Nephron (organoid): ENCODE measurements around the gene DSC2.
A peak's percentile ranks its signal among the peaks of the same experiment; 100 is the strongest.

Experiments used
- H3K27ac Mint-ChIP-seq, 3 experiments: 2 replicates each; pipeline ENCODE4 v1.8.0; 2020; ENCODE audit warnings: mixed read lengths in 3 of 3, mild to moderate bottlenecking in 2 of 3, moderate library complexity in 1 of 3
- H3K27me3 Mint-ChIP-seq: 2 replicates; pipeline ENCODE4 v1.8.0; 2021; ENCODE audit warnings: low read depth, mild to moderate bottlenecking, moderate library complexity, mixed read lengths
- H3K36me3 Mint-ChIP-seq: 2 replicates; pipeline ENCODE4 v1.8.0; 2020; ENCODE audit warnings: low read depth, mixed read lengths
- H3K4me1 Mint-ChIP-seq: 2 replicates; pipeline ENCODE4 v1.8.0; 2020; ENCODE audit warnings: mixed read lengths
- H3K4me3 Mint-ChIP-seq, 3 experiments: 2 replicates each; pipeline ENCODE4 v1.8.0; 2020; ENCODE audit warnings: mild to moderate bottlenecking in 3 of 3, mixed read lengths in 3 of 3, moderate library complexity in 2 of 3
- H3K9me3 Mint-ChIP-seq: 2 replicates; pipeline ENCODE4 v1.8.0; 2020; ENCODE audit warnings: mixed read lengths
- TF ChIP-seq, protein P1 (sequence below), 3 experiments: fragments of 200-600 bp; sonication (generic); IDR thresholded peaks; one replicate each; pipeline ENCODE4 v1.5.0; 2021; ENCODE audit warnings: antibody characterized with exemption in 3 of 3; ENCODE audit not compliant: unreplicated experiment in 3 of 3

The DSC2 gene

DNA sequence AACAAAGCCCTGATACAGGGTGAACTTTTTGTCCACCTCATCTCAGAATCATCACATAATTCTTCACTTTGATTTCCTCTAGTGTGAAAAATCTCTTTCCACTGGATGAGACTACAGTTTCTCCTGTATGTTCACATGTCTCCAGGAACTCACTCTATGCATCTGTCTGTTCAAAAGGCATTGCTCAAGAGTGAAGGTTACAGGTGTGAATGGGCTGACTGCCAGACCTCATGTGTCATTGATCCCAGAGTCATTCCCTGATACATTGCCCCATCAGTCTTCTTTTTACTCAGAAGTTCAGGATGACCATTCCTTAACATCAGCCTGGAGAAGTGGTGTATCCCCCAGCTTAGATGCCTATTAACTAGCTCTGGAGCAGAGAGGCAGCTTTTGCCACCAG is 55.3 kb downstream of the DSC2 start:
- Mint-ChIP-seq H3K9me3 (peaks cover 6% of the 10 kb centered on the region), H3K27ac (no peak overlapping the region), H3K36me3 (no peaks in the 10 kb centered on the region), H3K4me1 (peaks cover 10% of the 10 kb centered on the region), H3K4me3 (no peak overlapping the region), H3K27me3 (peaks cover 51% of the 10 kb centered on the region)
- TF ChIP-seq, protein P1, sequence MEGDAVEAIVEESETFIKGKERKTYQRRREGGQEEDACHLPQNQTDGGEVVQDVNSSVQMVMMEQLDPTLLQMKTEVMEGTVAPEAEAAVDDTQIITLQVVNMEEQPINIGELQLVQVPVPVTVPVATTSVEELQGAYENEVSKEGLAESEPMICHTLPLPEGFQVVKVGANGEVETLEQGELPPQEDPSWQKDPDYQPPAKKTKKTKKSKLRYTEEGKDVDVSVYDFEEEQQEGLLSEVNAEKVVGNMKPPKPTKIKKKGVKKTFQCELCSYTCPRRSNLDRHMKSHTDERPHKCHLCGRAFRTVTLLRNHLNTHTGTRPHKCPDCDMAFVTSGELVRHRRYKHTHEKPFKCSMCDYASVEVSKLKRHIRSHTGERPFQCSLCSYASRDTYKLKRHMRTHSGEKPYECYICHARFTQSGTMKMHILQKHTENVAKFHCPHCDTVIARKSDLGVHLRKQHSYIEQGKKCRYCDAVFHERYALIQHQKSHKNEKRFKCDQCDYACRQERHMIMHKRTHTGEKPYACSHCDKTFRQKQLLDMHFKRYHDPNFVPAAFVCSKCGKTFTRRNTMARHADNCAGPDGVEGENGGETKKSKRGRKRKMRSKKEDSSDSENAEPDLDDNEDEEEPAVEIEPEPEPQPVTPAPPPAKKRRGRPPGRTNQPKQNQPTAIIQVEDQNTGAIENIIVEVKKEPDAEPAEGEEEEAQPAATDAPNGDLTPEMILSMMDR (IDR thresholded peaks at IDR 0.05; ENCODE audit: unreplicated experiment in 3 of 3), result no peak

DNA sequence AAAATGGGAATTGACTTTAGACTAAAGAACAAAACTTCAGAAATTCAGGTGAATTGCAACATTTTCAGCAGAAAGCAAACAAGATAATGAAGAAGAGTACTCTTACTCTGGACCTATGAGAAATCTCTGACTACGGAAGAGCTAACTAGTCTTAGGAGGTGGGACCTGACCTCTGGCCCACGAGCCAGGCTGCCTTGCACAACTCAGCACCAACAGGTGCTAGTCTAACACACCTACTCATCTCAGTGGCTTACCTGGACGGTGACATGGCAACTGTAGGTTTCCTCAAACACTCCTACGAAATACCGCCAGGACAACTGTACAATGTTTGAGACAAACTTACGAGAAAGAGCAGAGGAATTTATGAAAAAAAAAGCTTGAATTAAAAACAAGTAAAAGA is 56.6 kb downstream of the DSC2 start:
- Mint-ChIP-seq H3K27me3 (peaks cover 64% of the 10 kb centered on the region), H3K9me3 (peaks cover 6% of the 10 kb centered on the region), H3K27ac (no peak overlapping the region), H3K4me1 (peaks cover 23% of the 10 kb centered on the region), H3K4me3 (no peak overlapping the region), H3K36me3 (no peaks in the 10 kb centered on the region)
- TF ChIP-seq, protein P1 (IDR thresholded peaks at IDR 0.05; ENCODE audit: unreplicated experiment in 3 of 3), result no peak

DNA sequence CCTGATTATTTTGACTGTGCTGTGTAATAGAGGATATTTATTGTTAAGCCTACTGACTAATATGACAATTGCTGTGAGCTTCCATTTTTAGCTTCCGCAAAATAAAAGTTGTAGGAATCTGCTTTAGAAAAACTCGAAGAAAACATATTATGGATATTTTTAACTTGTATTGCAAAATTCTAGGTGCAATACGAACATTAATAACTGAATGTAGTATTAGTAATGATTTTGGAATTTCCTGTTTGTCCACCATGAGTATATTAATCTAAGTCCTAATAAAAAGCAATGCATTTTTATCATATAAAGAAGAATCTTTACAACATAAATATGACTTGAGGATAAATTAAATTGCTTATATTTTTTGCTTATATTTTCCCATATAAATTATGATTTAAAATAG is 57.3 kb downstream of the DSC2 start:
- TF ChIP-seq, protein P1 (IDR thresholded peaks at IDR 0.05; ENCODE audit: unreplicated experiment in 3 of 3), result no peak
- Mint-ChIP-seq H3K27ac (no peak overlapping the region), H3K4me3 (peak overlapping the region in 2 of 3 experiments; percentile 31 to 62), H3K9me3 (peaks cover 6% of the 10 kb centered on the region), H3K27me3 (peaks cover 71% of the 10 kb centered on the region), H3K36me3 (no peaks in the 10 kb centered on the region), H3K4me1 (peaks cover 27% of the 10 kb centered on the region)

DNA sequence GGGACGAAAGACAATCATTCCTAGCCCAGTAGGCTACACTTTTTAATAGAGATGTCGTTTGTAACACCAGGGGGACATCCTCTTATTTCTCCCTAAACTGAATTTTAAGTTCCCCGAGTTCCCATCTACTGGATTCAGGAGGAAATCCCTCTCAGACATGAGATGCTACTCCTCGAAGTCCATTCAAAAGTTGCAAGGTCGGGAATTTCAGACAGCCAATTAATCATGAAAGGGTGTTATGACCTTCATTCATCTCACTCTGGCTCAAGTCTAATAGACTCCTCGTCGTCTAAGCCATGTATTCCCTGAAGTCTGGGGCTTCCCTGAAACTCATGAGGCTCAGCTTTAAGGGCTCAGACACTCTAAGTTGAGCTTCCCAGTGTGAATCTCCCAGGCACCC is 58.5 kb downstream of the DSC2 start:
- Mint-ChIP-seq H3K4me3 (peak overlapping the region; percentile 68 to 92 (median 71)), H3K27me3 (peaks cover 81% of the 10 kb centered on the region), H3K4me1 (peaks cover 21% of the 10 kb centered on the region), H3K9me3 (peaks cover 6% of the 10 kb centered on the region), H3K27ac (peak overlapping the region in 1 of 3 experiments; percentile 48), H3K36me3 (no peaks in the 10 kb centered on the region)
- TF ChIP-seq, protein P1 (IDR thresholded peaks at IDR 0.05; ENCODE audit: unreplicated experiment in 3 of 3), result no peak

DNA sequence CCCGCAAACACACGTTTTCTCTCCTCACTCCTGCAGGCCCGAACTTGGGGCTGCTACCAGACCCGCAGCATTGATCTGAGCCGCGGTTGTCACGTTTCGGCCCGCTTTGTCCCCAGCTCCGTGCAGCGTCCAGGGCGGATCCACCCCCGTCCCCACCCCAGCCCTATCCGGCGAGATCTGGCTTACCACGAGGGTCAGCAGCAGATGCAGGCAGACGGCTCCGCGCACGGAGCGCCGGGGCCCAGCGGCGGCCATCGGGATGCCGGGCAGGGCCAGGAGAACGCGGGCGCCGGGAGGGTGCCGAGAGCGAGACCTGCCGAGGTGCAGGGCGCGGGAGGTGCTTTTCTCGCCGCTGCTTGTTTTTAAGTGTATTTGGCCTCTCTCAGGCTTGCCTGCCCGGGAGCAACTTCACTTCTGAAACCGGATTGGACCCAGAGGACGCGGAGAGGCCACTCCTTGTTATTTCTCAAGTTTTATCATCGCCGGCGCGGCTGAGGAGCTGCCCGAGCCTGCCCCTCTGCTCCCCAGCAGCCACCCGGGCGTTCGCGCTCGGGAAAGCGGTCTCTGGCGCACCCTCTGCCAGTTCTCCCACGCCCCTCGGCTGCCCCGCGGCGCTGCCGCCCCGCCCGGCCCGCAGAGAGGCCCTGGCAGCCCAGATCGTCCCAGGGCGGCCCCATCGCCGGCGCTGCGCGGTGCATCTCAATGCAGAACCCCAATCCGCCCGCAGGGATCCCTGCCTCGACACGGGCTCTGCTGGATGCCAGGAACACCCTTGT is 59.6 kb downstream of the DSC2 start, which contains the start of gene DSC3:
DSC3 (minus strand) TSS at position 337 of the 776 bp plus-strand sequence; CDS start at position 255, 82 bp downstream.
- Mint-ChIP-seq H3K27ac (peak within 1 kb of the TSS; percentile 88 to 96 (median 89)), H3K27me3 (peaks cover 88% of the 10 kb centered on the region), H3K36me3 (no peaks in the 10 kb centered on the region), H3K9me3 (peaks cover 6% of the 10 kb centered on the region), H3K4me1 (peaks cover 21% of the 10 kb centered on the region), H3K4me3 (peak within 1 kb of the TSS; percentile 92 to 96 (median 96))
- TF ChIP-seq, protein P1 (IDR thresholded peaks at IDR 0.05; ENCODE audit: unreplicated experiment in 3 of 3), result no peak

DNA sequence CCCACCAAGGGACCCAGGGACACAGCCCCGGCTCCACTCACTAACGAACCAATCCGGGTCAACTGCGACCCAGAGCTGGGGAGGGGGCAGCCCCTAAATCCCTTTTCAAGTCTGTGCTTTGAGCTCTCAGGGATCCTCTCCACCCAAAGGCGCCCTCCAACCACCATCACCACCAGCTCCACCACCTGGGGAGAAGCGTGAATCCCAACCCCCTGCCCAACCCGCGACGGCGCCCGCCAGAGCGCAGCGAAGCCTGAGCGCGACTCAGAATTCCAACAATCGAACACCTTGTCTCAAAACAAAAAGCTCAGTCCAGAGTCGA is 60.2 kb downstream of the DSC2 start:
- Mint-ChIP-seq H3K27me3 (peaks cover 84% of the 10 kb centered on the region), H3K36me3 (no peaks in the 10 kb centered on the region), H3K4me1 (peaks cover 21% of the 10 kb centered on the region), H3K4me3 (peak overlapping the region; percentile 92 to 96 (median 96)), H3K9me3 (peaks cover 6% of the 10 kb centered on the region), H3K27ac (peak overlapping the region; percentile 88 to 96 (median 89))
- TF ChIP-seq, protein P1 (IDR thresholded peaks at IDR 0.05; ENCODE audit: unreplicated experiment in 3 of 3), result no peak
